Measurements from ENCODE around the gene UPF2.

UPF2 gene

DNA sequence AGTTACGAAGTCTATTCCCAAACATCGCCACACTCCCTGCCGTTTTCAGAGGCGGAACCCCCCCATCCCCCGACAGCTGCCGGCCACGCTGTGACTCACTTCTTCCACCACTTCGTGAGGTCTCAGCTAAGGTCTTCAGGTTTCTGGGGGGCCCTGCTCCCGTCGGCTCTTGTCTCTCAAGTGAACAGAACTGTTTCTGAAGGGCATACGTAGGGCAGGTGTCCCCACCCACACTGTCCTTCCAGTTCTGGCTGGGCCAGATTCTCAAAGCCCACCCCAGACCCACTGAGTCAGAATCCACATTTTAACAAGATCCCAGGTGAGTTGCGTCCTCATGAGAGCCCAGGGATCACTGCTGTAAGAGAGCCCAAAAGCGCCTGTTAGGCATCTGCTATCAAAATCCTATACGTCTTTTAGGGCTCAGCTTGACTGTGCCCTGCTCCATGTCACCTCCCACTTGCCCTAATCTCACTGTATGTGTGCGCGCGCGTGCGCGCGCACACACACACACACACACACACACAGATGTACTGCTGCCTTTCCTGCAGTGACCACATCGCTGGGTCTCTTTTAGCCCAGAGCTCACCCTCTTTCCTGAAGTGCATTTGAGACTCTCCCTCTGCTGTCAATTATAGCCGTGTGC, 140.7 kb downstream of the UPF2 start:
- TF ChIP-seq, protein P1, sequence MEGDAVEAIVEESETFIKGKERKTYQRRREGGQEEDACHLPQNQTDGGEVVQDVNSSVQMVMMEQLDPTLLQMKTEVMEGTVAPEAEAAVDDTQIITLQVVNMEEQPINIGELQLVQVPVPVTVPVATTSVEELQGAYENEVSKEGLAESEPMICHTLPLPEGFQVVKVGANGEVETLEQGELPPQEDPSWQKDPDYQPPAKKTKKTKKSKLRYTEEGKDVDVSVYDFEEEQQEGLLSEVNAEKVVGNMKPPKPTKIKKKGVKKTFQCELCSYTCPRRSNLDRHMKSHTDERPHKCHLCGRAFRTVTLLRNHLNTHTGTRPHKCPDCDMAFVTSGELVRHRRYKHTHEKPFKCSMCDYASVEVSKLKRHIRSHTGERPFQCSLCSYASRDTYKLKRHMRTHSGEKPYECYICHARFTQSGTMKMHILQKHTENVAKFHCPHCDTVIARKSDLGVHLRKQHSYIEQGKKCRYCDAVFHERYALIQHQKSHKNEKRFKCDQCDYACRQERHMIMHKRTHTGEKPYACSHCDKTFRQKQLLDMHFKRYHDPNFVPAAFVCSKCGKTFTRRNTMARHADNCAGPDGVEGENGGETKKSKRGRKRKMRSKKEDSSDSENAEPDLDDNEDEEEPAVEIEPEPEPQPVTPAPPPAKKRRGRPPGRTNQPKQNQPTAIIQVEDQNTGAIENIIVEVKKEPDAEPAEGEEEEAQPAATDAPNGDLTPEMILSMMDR (IDR thresholded peaks at IDR 0.05; ENCODE audit: low read depth, low read length) = no peak
- no peak for TF ChIP-seq MYC (IDR thresholded peaks at IDR 0.05; ENCODE audit: low read depth, low read length)
- TF ChIP-seq, protein P2, sequence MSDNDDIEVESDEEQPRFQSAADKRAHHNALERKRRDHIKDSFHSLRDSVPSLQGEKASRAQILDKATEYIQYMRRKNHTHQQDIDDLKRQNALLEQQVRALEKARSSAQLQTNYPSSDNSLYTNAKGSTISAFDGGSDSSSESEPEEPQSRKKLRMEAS (IDR thresholded peaks at IDR 0.05; ENCODE audit: low read depth, low read length) = no peak
- H3K4me3 ChIP-seq (ENCODE audit: low read depth, low read length) = no peak overlapping the region
- DNase-seq (ENCODE audit: low read depth) = peak; percentile 51

DNA sequence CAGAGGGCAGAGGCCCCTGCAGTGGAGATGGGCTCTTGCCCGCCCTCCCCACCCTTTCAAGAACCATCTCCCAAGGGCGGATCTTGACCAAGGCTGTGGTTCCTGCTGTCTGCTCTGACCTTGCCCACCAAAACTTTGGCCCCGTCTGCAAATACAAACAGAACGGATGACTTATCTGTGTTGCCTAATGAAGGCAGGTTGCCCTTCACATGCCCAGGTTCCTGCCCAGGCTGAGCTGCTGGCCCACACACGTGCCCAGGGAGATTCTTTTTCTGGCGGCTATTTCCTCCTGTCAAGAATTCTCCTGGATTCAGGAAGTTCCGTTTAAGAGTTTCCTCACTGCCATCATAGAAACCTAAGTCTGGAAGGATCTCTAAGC, 141.2 kb downstream of the UPF2 start:
- no peak overlapping the region for H3K4me3 ChIP-seq (ENCODE audit: low read depth, low read length)
- no peak for DNase-seq (ENCODE audit: low read depth)
- TF ChIP-seq, protein P1 (IDR thresholded peaks at IDR 0.05; ENCODE audit: low read depth, low read length) = no peak
- TF ChIP-seq POLR2A (IDR thresholded peaks at IDR 0.05; ENCODE audit: extremely low read depth, insufficient read length) (no peak), MYC (IDR thresholded peaks at IDR 0.05; ENCODE audit: low read depth, low read length) (no peak)
- TF ChIP-seq, protein P2 (IDR thresholded peaks at IDR 0.05; ENCODE audit: low read depth, low read length) = no peak

DNA sequence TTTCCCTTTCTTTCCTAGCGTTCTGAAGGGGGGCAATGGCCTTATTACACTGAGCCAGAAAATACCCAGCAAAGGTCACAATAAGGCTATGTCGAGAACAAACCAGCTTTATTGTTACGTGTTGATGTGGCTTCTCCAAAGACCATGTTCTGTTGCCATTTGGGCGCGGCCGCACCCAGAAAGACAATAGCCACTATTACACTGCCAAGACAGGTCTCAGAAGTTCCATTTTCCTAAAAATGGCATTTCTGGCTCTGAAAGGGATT, 141.6 kb downstream of the UPF2 start:
- H3K4me3 ChIP-seq (ENCODE audit: low read depth, low read length) = no peak overlapping the region
- TF ChIP-seq MYC (IDR thresholded peaks at IDR 0.05; ENCODE audit: low read depth, low read length) (no peak), POLR2A (IDR thresholded peaks at IDR 0.05; ENCODE audit: extremely low read depth, insufficient read length) (no peak)
- TF ChIP-seq, protein P1 (IDR thresholded peaks at IDR 0.05; ENCODE audit: low read depth, low read length) = no peak
- TF ChIP-seq, protein P2 (IDR thresholded peaks at IDR 0.05; ENCODE audit: low read depth, low read length) = no peak
- DNase-seq (ENCODE audit: low read depth) = no peak

DNA sequence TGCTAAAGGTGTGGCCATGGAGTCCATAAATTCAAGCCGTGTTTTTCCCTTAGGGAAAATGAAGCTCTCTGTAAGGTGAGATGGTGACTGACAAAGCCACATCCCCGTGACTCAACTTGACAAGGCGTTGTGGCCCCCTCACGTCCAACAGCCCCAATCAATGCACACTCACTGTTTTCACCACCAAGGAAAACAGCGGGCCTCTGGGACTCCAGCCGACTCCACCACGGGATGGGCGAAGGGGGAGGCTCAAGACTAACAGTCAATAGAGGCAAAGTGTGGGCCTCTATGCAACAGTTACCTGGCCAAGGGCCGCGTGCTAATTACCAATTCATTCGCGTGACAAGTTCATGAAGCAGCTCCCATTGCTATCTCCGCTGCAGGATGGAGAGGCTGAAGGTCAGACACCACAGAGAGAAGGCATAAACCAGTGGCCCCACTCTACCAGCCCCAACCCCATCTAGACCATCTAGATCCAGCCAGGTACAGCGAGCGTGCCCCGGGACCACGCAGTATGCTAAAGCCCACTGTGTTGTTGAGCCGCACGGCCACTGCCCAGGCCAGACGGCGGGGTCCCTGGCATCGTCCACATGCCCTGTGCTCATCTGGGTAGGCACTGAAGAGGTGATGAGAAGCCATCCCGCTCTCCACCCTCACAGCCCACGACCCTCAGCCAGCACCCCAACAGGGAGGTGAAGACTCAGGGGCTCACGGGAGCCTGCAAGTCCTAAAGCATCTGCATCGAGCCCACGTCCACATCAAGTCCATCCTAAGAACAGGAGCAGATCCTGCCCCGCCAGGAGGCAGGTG, 143.3 kb downstream of the UPF2 start:
- DNase-seq (ENCODE audit: low read depth) = no peak
- TF ChIP-seq MYC (IDR thresholded peaks at IDR 0.05; ENCODE audit: low read depth, low read length) (no peak), POLR2A (IDR thresholded peaks at IDR 0.05; ENCODE audit: extremely low read depth, insufficient read length) (no peak)
- TF ChIP-seq, protein P1 (IDR thresholded peaks at IDR 0.05; ENCODE audit: low read depth, low read length) = no peak
- TF ChIP-seq, protein P2 (IDR thresholded peaks at IDR 0.05; ENCODE audit: low read depth, low read length) = no peak
- no peak overlapping the region for H3K4me3 ChIP-seq (ENCODE audit: low read depth, low read length)

DNA sequence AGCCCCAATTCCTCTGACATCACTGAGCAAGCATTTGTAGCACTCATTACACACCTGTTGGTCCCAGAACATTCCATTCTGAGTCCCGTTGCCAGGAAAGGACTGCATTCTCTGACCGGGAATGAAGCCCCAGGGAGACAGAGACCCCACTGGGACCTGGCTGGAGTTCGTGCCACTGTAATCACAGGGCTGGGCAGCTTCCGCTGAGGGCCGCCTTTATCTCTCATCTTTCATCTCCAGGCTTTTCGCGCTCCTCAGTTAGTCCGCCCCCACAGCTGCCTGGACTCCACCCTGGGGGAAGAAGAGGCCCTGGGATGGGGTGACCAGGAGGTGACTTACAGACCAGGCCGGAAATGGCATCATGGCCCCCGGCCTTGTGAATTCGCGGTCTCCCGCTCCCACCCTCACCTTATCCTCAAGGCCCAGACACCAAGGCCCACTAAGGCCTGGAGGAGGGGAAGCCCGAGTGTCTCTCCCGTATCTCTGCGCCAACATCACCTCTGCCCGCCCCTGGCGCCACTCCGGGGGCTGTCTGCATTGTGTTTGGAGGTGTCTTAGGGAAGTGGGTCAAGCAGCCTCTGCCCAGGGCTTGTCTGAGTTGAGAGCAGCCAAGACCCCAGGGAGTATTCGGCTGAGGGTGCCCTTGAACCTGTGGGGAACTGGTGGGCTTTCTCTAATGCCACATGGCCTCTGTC, 144.1 kb downstream of the UPF2 start:
- H3K4me3 ChIP-seq (ENCODE audit: low read depth, low read length) = no peak overlapping the region
- TF ChIP-seq, protein P2 (IDR thresholded peaks at IDR 0.05; ENCODE audit: low read depth, low read length) = no peak
- DNase-seq (ENCODE audit: low read depth) = no peak

DNA sequence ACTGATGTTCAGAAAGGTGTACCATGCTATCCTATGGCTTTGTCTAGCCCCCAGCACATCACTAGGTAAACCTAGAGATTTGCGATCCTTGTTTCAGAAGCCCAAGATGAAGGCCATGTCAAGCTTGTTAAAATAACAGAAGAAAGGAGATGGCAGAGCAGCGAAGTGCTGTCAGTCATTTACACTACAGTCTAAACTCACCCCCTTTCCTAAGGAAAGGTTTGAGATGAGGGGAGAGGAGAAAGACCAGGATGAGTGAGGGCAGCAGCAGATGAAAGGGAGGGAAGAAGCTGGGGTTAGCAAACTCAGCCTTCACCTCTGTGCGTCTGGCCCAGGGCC, 144.6 kb downstream of the UPF2 start:
- no peak for TF ChIP-seq MYC (IDR thresholded peaks at IDR 0.05; ENCODE audit: low read depth, low read length)
- TF ChIP-seq POLR2A (IDR thresholded peaks at IDR 0.05; ENCODE audit: extremely low read depth, insufficient read length) = no peak
- TF ChIP-seq, protein P2 (IDR thresholded peaks at IDR 0.05; ENCODE audit: low read depth, low read length) = no peak
- TF ChIP-seq, protein P1 (IDR thresholded peaks at IDR 0.05; ENCODE audit: low read depth, low read length) = no peak
- H3K4me3 ChIP-seq (ENCODE audit: low read depth, low read length) = no peak overlapping the region

More for the DNA sequence above, 144.6 kb downstream of the UPF2 start:
- no peak for DNase-seq (ENCODE audit: low read depth)

All from NB4 (cell line).